Measurements from ENCODE around the gene SLITRK1. TPM values are rescaled to one million over a fixed set of nuclear protein-coding genes. Genes with fewer than 3 reads are reported as not detected.

Gene SLITRK1
- total RNA-seq, 1 donor from 2014 or later, result 1.6 TPM

- Mint-ChIP-seq H3K27me3 (ENCODE audit: low read depth) (no peaks in the 10 kb centered on the region), H3K4me1 (peaks cover 3% of the 10 kb centered on the region), H3K27ac (ENCODE audit: unreplicated experiment) (no peak overlapping the region), H3K4me3 (no peak overlapping the region), H3K36me3 (ENCODE audit: low read depth) (peaks cover 3% of the 10 kb centered on the region), H3K9me3 (peaks cover 3% of the 10 kb centered on the region)
- TF ChIP-seq, protein P1, sequence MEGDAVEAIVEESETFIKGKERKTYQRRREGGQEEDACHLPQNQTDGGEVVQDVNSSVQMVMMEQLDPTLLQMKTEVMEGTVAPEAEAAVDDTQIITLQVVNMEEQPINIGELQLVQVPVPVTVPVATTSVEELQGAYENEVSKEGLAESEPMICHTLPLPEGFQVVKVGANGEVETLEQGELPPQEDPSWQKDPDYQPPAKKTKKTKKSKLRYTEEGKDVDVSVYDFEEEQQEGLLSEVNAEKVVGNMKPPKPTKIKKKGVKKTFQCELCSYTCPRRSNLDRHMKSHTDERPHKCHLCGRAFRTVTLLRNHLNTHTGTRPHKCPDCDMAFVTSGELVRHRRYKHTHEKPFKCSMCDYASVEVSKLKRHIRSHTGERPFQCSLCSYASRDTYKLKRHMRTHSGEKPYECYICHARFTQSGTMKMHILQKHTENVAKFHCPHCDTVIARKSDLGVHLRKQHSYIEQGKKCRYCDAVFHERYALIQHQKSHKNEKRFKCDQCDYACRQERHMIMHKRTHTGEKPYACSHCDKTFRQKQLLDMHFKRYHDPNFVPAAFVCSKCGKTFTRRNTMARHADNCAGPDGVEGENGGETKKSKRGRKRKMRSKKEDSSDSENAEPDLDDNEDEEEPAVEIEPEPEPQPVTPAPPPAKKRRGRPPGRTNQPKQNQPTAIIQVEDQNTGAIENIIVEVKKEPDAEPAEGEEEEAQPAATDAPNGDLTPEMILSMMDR (conservative IDR thresholded peaks at IDR 0.05), result no peak
- no peak for DNase-seq (ENCODE audit: low read depth, low spot score)
Observed at GRCh38 chr13:83829810-83830209, 52.5 kb downstream of the SLITRK1 start.

GRCh38 chr13:83827338-83827737 is 54.9 kb downstream of the SLITRK1 start:
- H3K36me3 Mint-ChIP-seq (ENCODE audit: low read depth), result peaks cover 3% of the 10 kb centered on the region
- no peak overlapping the region for H3K27ac Mint-ChIP-seq (ENCODE audit: unreplicated experiment)
- TF ChIP-seq, protein P1 (conservative IDR thresholded peaks at IDR 0.05), result no peak
- H3K4me3 Mint-ChIP-seq, result no peak overlapping the region
- H3K4me1 Mint-ChIP-seq, result peaks cover 3% of the 10 kb centered on the region
- DNase-seq (ENCODE audit: low read depth, low spot score), result no peak
- no peaks in the 10 kb centered on the region for H3K27me3 Mint-ChIP-seq (ENCODE audit: low read depth)
- H3K9me3 Mint-ChIP-seq, result peaks cover 5% of the 10 kb centered on the region

All from neural crest cell (in vitro differentiated cells).